GM23248 (cell line): ENCODE results near the gene SH3BP1.

Experiments
- EZH2 ChIP-seq: fragments of 200-600 bp; sonication (generic); IDR thresholded peaks from 2 replicates; pipeline ENCODE4 v1.6.1; 2018; ENCODE audit warnings: antibody characterized with exemption, mild to moderate bottlenecking; ENCODE audit not compliant: insufficient read depth, poor library complexity, severe bottlenecking
- EZH2phosphoT487 ChIP-seq: fragments of 200-600 bp; sonication (generic); IDR thresholded peaks from 2 replicates; pipeline ENCODE4 v1.6.1; 2018; ENCODE audit warnings: antibody characterized with exemption, moderate library complexity, mild to moderate bottlenecking, low read depth; ENCODE audit not compliant: insufficient read depth

DNA sequence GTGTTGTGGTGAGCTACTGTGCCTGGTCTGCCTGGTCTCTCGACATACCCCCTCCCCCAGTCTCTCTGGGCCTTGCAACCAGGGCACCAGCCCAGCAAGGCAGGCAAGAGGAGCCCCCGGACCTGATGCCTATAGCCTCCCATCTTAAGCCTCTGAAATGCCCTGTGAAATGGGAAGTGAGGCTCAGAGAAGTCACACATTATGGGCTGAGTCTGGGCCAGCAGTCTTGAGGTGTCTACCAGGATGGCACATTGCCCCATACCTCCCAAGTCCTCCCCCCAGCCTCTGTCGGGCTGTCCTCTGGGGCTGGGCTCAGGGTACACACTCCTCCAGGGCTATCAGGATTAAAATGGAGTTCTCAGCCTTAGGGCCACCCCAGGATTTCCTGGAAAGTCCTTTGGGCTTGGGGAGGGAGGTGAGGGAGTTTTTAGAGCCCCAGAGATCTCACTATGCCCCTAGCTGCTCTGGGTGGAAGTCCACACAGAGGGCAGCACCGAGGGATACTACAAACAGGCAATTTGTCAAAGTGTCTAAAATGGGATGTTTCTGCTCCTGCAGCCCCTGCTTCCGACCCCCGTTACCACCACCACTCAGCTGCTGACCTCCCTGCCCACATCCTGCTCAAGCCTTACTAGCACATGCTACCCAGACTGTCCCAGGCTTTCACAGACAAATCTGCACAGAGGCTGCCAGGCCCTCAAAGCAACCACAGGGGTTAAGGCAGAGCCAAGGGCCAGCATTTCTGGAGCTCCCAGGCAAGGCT lies 3.1 kb upstream of the SH3BP1 start:
- TF ChIP-seq EZH2: no peak
- no peak for TF ChIP-seq EZH2phosphoT487
